Right renal cortex interstitium (tissue), 3 donors: ENCODE measurements around the gene MYCN. TPM values are rescaled to one million over a fixed set of nuclear protein-coding genes. Genes with fewer than 3 reads are reported as not detected.

Experiments
- DNase-seq, 3 donors: peaks; one replicate each; pipeline ENCODE4 v3.0.0-alpha.2; 2013; ENCODE audit warnings: low read depth in 3 of 3, low spot score in 2 of 3
- polyA plus RNA-seq, 3 donors: library from polyadenylated mRNA; unstranded; fragments of 120-200 nt; gene quantifications; one replicate each; pipeline ENCODE4 v1.2.1, GENCODE V29; 2013; ENCODE audit not compliant: insufficient read length in 3 of 3

The MYCN gene
- polyA plus RNA-seq, 3 donors: 28.5 to 34.2 (median 33.8) TPM

- no peak for DNase-seq
Observed at GRCh38 chr2:15974565-15975260, 34.4 kb downstream of the MYCN start.

GRCh38 chr2:15975261-15975600 is 34.9 kb downstream of the MYCN start:
- no peak for DNase-seq

- no peak for DNase-seq
Observed at GRCh38 chr2:15975676-15976075, 35.3 kb downstream of the MYCN start.

- DNase-seq: no peak
Observed at GRCh38 chr2:15976354-15976753, 36.0 kb downstream of the MYCN start.

- no peak for DNase-seq
Observed at GRCh38 chr2:15979051-15979758, 38.9 kb downstream of the MYCN start.

GRCh38 chr2:15979759-15980604 is 39.6 kb downstream of the MYCN start:
- DNase-seq: no peak

- DNase-seq: no peak
Observed at GRCh38 chr2:15980605-15981098, 40.3 kb downstream of the MYCN start.

GRCh38 chr2:15981646-15982045 is 41.3 kb downstream of the MYCN start:
- no peak for DNase-seq

- no peak for DNase-seq
Observed at GRCh38 chr2:15982285-15983044, 42.1 kb downstream of the MYCN start.

GRCh38 chr2:15983496-15983895 is 43.1 kb downstream of the MYCN start:
- no peak for DNase-seq

- DNase-seq: no peak
Observed at GRCh38 chr2:15984368-15985255, 44.3 kb downstream of the MYCN start.

GRCh38 chr2:15985531-15985930 is 45.2 kb downstream of the MYCN start:
- DNase-seq: no peak

- DNase-seq: no peak
Observed at GRCh38 chr2:15986068-15986560, 45.8 kb downstream of the MYCN start.

GRCh38 chr2:15986644-15987043 is 46.3 kb downstream of the MYCN start:
- no peak for DNase-seq

- no peak for DNase-seq
Observed at GRCh38 chr2:15988733-15989132, 48.4 kb downstream of the MYCN start.

- DNase-seq: no peak
Observed at GRCh38 chr2:15989559-15989958, 49.2 kb downstream of the MYCN start.

GRCh38 chr2:15990151-15991101 is 50.1 kb downstream of the MYCN start:
- DNase-seq: no peak

- no peak for DNase-seq
Observed at GRCh38 chr2:15991231-15991630, 50.9 kb downstream of the MYCN start.
